ENCODE data around the gene SLC4A4.

DNA sequence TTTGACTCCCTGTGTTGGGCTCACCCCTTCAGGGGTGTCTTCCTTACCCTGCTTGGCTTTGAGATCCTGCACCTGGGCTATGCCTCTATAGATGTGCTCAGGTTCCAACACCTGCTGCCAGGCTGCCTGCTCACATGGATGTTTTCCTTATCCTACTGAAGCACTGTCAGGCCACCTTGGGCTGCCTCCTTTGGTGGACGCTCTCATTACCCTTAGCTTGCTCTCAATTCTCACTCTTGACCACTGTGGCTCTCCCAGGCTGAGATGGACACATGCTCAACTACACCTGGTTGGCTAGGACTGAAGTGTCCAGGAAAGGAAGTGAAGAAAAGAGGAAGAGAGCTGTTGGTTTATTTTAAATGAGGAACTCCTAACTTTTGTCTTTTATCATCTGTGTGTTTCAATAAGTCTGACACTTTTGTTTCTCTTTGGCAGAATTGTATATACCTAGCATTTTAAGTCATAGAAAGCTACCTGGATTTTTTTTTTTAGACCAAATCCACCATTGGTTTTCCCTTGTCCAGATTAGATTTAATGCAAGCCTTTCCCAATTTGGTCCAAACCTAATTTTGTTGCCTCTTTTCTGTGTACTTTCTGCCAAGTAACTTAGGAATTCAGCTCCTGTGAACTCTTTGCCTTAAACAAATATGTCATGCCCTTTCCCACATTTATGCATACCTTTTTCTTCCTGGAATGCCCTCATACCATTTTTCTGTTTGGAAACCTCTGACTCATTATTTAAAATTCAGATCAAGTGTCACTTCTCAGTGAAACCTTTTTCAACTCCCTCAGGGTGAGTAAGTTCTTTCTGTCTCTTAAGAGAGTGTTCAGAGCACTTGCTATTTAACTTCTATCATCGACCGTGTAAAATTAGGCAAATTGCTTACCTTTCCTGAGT lies 269.2 kb downstream of the SLC4A4 start:
- TF ChIP-seq, protein P1, sequence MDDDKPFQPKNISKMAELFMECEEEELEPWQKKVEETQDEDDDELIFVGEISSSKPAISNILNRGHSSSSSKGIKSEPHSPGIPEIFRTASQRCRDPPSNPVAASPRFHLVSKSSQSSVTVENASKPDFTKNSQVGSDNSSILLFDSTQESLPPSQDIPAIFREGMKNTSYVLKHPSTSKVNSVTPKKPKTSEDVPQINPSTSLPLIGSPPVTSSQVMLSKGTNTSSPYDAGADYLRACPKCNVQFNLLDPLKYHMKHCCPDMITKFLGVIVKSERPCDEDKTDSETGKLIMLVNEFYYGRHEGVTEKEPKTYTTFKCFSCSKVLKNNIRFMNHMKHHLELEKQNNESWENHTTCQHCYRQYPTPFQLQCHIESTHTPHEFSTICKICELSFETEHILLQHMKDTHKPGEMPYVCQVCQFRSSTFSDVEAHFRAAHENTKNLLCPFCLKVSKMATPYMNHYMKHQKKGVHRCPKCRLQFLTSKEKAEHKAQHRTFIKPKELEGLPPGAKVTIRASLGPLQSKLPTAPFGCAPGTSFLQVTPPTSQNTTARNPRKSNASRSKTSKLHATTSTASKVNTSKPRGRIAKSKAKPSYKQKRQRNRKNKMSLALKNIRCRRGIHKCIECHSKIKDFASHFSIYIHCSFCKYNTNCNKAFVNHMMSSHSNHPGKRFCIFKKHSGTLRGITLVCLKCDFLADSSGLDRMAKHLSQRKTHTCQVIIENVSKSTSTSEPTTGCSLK (tag by site-specific recombination; IDR thresholded peaks at IDR 0.05), result no peak
- TF ChIP-seq, protein P2, sequence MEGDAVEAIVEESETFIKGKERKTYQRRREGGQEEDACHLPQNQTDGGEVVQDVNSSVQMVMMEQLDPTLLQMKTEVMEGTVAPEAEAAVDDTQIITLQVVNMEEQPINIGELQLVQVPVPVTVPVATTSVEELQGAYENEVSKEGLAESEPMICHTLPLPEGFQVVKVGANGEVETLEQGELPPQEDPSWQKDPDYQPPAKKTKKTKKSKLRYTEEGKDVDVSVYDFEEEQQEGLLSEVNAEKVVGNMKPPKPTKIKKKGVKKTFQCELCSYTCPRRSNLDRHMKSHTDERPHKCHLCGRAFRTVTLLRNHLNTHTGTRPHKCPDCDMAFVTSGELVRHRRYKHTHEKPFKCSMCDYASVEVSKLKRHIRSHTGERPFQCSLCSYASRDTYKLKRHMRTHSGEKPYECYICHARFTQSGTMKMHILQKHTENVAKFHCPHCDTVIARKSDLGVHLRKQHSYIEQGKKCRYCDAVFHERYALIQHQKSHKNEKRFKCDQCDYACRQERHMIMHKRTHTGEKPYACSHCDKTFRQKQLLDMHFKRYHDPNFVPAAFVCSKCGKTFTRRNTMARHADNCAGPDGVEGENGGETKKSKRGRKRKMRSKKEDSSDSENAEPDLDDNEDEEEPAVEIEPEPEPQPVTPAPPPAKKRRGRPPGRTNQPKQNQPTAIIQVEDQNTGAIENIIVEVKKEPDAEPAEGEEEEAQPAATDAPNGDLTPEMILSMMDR (tag by site-specific recombination; IDR thresholded peaks at IDR 0.05), result no peak
- no peak for TF ChIP-seq SETDB1 (IDR thresholded peaks at IDR 0.05; ENCODE audit: insufficient read length, low read length)
- TF ChIP-seq, protein P3, sequence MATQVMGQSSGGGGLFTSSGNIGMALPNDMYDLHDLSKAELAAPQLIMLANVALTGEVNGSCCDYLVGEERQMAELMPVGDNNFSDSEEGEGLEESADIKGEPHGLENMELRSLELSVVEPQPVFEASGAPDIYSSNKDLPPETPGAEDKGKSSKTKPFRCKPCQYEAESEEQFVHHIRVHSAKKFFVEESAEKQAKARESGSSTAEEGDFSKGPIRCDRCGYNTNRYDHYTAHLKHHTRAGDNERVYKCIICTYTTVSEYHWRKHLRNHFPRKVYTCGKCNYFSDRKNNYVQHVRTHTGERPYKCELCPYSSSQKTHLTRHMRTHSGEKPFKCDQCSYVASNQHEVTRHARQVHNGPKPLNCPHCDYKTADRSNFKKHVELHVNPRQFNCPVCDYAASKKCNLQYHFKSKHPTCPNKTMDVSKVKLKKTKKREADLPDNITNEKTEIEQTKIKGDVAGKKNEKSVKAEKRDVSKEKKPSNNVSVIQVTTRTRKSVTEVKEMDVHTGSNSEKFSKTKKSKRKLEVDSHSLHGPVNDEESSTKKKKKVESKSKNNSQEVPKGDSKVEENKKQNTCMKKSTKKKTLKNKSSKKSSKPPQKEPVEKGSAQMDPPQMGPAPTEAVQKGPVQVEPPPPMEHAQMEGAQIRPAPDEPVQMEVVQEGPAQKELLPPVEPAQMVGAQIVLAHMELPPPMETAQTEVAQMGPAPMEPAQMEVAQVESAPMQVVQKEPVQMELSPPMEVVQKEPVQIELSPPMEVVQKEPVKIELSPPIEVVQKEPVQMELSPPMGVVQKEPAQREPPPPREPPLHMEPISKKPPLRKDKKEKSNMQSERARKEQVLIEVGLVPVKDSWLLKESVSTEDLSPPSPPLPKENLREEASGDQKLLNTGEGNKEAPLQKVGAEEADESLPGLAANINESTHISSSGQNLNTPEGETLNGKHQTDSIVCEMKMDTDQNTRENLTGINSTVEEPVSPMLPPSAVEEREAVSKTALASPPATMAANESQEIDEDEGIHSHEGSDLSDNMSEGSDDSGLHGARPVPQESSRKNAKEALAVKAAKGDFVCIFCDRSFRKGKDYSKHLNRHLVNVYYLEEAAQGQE (tag by site-specific recombination; IDR thresholded peaks at IDR 0.05), result no peak

Data from HEK293 (cell line).